AG04450 (cell line): ENCODE results near the gene BMPR1A. TPM values are rescaled to one million over a fixed set of nuclear protein-coding genes. Genes with fewer than 3 reads are reported as not detected.

Experiments used
- CTCF ChIA-PET: fragments of 300-600, 350-600 bp; formaldehyde crosslinking; extraction: SDS; loops from one replicate; lab custom pipeline; 2022; ENCODE audit warnings: antibody characterized with exemption, inconsistent platforms; lab: Charles Lee
- POLR2A ChIA-PET: fragments of 350-600 bp; formaldehyde crosslinking; extraction: SDS; loops from one replicate; lab custom pipeline; 2021; ENCODE audit warnings: antibody characterized with exemption, inconsistent platforms; lab: Yijun Ruan, JAX
- DNase-seq: peaks from one replicate; pipeline ENCODE4 v3.0.0-alpha.2; 2011; ENCODE audit warnings: low read depth, low spot score
- H3K27ac ChIP-seq: one replicate; pipeline ENCODE4 v1.5.1; 2012; ENCODE audit warnings: low read depth, low read length, control low read depth
- H3K27me3 ChIP-seq: one replicate; pipeline ENCODE4 v1.6.0; 2012; ENCODE audit warnings: low read length; ENCODE audit not compliant: control insufficient read depth, insufficient read depth
- H3K4me3 ChIP-seq: 2 replicates; pipeline ENCODE4 v1.5.1; 2011; ENCODE audit warnings: mild to moderate bottlenecking, low read depth, low read length, control low read depth
- H3K9me3 ChIP-seq: 2 replicates; pipeline ENCODE4 v1.5.1; 2012; ENCODE audit warnings: low read length; ENCODE audit not compliant: control insufficient read depth, insufficient read depth
- CTCF ChIP-seq: IDR thresholded peaks from 2 replicates; pipeline ENCODE4 v1.5.1; 2011; ENCODE audit warnings: low read depth, low read length, control low read depth, inconsistent platforms
- polyA plus RNA-seq: library from polyadenylated mRNA; depleted of rRNA; stranded (reverse); fragments of >200 nt; gene quantifications from 2 replicates; pipeline ENCODE4 v1.2.3, GENCODE V29; 2011

BMPR1A gene
- polyA plus RNA-seq, 1 experiment = 41.9 TPM

- Histone ChIP-seq H3K4me3 (peak overlapping the region; percentile 59), H3K27ac (peak overlapping the region; percentile 87), H3K27me3 (no peaks in the 10 kb centered on the region), H3K9me3 (peaks cover 4% of the 10 kb centered on the region; the same call in 1 of the 2 replicates)
- no peak for DNase-seq
- ChIA-PET POLR2A (interaction anchor here (0.8 to 1.9 kb wide), 6 partner anchors 11 to 139 kb away, joined by 3 to 8 read pairs (median 3); partner anchors contain the start of gene BMPR1A), CTCF (interaction anchor here (1.3 to 1.9 kb wide), 4 partner anchors 19 to 188 kb away, joined by 3 to 8 read pairs (median 5); no protein-coding TSS in a partner anchor)
- TF ChIP-seq CTCF = no peak
Measured at GRCh38 chr10:86712317-86712707, 44.1 kb upstream of the BMPR1A start.

DNA sequence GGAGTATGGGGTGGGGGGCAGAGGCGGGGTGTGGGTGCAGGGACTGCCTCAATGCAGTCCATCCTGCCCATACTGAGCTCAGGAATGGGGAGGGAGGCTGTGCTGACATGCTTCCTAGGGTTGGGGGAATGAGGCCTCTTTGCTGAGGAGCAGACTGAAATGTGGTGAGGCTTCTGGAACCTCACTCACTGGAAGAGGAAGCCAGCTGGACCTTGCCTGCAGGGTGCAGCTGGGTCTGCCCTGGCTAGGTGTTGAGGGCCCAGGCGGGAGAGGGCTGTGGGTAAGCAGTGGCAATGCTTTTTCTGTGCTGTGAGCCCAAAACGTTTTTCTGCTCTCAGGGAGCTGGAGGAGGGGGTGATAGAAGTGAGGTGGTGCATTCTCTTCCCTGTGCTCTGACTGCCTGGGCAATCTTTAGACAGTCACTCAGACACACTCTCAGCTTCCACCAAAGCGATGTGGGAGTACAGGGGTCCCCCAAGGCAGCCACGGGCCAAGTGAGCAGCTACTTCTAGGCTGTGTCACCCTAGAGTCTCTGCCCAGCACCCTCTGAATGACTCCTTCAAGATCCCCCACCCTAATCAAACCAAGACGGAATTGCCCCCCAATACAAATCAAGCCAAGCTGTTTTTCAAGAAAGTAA is 41.1 kb upstream of the BMPR1A start:
- CTCF ChIA-PET = interaction anchor here (0.9 to 2.1 kb wide), 2 partner anchors 22 to 224 kb away, joined by 3 to 16 read pairs; no protein-coding TSS in a partner anchor
- POLR2A ChIA-PET = interaction anchor here (1.2 kb wide), 1 partner anchor 40 kb away, joined by 3 read pairs; the partner anchor contains the start of gene BMPR1A
- DNase-seq = no peak
- no peak overlapping the region for H3K27ac ChIP-seq
- no peak overlapping the region for H3K4me3 ChIP-seq
- no peaks in the 10 kb centered on the region for H3K27me3 ChIP-seq
- peaks cover 4% of the 10 kb centered on the region; the same call in 1 of the 2 replicates for H3K9me3 ChIP-seq
- no peak for TF ChIP-seq CTCF

DNA sequence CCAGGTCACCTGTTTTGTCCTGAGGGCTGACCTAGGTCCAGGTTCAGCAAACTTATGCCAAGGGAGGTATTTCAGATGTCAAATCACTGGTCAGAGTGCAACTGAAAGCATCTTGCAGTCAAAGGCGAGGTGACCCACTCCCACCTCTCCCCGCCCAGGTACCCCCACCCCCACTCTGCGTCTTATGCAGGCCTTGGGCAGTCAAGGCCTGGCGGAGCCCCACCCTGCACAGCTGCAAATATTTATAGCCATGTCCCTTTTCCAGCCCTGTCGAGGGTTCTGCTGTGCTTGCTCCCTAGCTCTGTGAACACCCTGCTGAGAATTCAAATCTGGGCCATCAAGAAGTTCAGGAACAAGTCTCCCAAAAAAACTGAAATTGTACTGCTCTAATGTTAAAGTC is 40.6 kb upstream of the BMPR1A start:
- no peak for TF ChIP-seq CTCF
- POLR2A ChIA-PET = interaction anchor here (1.2 kb wide), 1 partner anchor 40 kb away, joined by 3 read pairs; the partner anchor contains the start of gene BMPR1A
- Histone ChIP-seq H3K27me3 (no peaks in the 10 kb centered on the region), H3K4me3 (no peak overlapping the region), H3K9me3 (no peaks in the 10 kb centered on the region; the same call in 1 of the 2 replicates), H3K27ac (no peak overlapping the region)
- CTCF ChIA-PET = interaction anchor here (0.9 to 2.1 kb wide), 2 partner anchors 22 to 223 kb away, joined by 3 to 16 read pairs; no protein-coding TSS in a partner anchor
- DNase-seq = no peak

GRCh38 chr10:86716466-86716865 is 40.0 kb upstream of the BMPR1A start:
- Histone ChIP-seq H3K27me3 (no peaks in the 10 kb centered on the region), H3K4me3 (no peak overlapping the region), H3K9me3 (no peaks in the 10 kb centered on the region; the same call in 1 of the 2 replicates), H3K27ac (no peak overlapping the region)
- DNase-seq = no peak
- no peak for TF ChIP-seq CTCF
- ChIA-PET CTCF (interaction anchor here (0.6 to 2.1 kb wide), 2 partner anchors 76 to 223 kb away, joined by 6 to 16 read pairs; no protein-coding TSS in a partner anchor), POLR2A (no interaction called here)

DNA sequence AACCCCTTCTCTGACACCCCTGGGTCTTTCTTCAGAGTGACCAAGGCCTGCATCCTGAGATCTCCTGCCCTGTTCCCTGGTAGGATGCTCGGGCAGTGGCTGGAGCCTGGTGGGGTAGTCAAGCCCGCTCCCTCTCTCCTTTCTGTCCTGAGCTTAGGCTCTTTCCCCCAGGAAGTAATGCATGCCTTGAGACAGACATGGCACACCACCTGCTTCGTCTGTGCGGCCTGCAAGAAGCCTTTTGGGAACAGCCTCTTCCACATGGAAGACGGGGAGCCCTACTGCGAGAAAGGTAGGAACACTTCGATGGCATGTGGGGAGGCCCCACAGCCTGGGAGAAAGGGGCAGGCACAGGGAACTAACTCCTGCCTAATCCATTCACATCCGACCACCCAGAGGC is 37.9 kb upstream of the BMPR1A start:
- no peak overlapping the region for H3K4me3 ChIP-seq
- no peaks in the 10 kb centered on the region; the same call in 1 of the 2 replicates for H3K9me3 ChIP-seq
- no peak for TF ChIP-seq CTCF
- H3K27ac ChIP-seq = no peak overlapping the region
- no peaks in the 10 kb centered on the region for H3K27me3 ChIP-seq
- ChIA-PET POLR2A (no interaction called here), CTCF (interaction anchor here (0.6 kb wide), 1 partner anchor 23 kb away, joined by 3 read pairs; no protein-coding TSS in a partner anchor)
- DNase-seq = no peak
